ENCODE measurements around the gene PRTN3. TPM values are rescaled to one million over a fixed set of nuclear protein-coding genes. Genes with fewer than 3 reads are reported as not detected.
A peak's percentile ranks its signal among the peaks of the same experiment; 100 is the strongest.

The PRTN3 gene
- total and polyA plus RNA-seq, 12 donors, result 0.20 to 0.40 (median 0.33) TPM; not detected in 8

DNA sequence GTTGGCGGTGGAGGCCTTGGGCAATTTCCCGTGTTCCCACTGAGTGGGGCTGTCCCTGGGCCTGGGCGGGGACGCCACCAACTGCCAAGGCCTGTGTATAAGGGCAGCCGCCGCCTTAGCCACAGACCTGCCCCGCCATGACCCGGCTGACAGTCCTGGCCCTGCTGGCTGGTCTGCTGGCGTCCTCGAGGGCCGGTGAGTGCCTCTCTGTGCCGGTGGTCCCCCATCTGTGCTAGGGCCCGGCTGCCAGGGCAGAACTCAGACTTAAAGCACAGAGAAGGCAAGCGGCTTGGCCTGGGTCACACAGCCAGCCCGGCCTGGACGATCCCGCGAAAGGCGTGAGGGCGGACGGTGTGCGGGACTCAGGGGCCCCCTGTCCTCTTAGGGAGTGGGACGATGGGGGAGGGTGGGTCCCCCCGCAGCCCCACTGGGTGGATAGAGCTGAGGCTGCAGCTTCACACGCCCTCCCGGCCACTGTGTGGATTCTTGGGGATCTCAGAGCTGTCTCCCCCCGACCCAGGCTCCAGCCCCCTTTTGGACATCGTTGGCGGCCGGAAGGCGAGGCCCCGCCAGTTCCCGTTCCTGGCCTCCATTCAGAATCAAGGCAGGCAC is 13.0 kb upstream of the PRTN3 start, which contains the start of gene AZU1:
Gene AZU1 (plus strand): TSS at position 128 of the 612 bp plus-strand sequence. CDS start 10 bp downstream, at position 138.
- WGBS, 4 donors, result 43 to 64% (median 59%) methylated on average over 4 to 33 of the region's 33 CpGs
- Histone ChIP-seq H3K36me3 (replicated peaks in 1 of 2) (no peaks in the 10 kb centered on the region), H3K9me3 (replicated peaks in 1 of 3) (no peaks in the 10 kb centered on the region), H3K27ac (no peak within 1 kb of the TSS), H3K4me3 (no peak within 1 kb of the TSS), H3K27me3 (peaks cover 12% of the 10 kb centered on the region), H3K4me1 (replicated peaks in 1 of 2) (no peaks in the 10 kb centered on the region)
- peak in 2 of 7 donors; percentile 46 to 62 for DNase-seq
- intact Hi-C loops (cut with DNase I), result no loop called here
- TF ChIP-seq, protein P1, sequence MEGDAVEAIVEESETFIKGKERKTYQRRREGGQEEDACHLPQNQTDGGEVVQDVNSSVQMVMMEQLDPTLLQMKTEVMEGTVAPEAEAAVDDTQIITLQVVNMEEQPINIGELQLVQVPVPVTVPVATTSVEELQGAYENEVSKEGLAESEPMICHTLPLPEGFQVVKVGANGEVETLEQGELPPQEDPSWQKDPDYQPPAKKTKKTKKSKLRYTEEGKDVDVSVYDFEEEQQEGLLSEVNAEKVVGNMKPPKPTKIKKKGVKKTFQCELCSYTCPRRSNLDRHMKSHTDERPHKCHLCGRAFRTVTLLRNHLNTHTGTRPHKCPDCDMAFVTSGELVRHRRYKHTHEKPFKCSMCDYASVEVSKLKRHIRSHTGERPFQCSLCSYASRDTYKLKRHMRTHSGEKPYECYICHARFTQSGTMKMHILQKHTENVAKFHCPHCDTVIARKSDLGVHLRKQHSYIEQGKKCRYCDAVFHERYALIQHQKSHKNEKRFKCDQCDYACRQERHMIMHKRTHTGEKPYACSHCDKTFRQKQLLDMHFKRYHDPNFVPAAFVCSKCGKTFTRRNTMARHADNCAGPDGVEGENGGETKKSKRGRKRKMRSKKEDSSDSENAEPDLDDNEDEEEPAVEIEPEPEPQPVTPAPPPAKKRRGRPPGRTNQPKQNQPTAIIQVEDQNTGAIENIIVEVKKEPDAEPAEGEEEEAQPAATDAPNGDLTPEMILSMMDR (IDR thresholded peaks at IDR 0.05), result no peak
- no peak for TF ChIP-seq POLR2A (IDR thresholded peaks at IDR 0.05)

- no peaks in the 10 kb centered on the region for H3K4me1 ChIP-seq (replicated peaks in 1 of 2)
- no peaks in the 10 kb centered on the region for H3K36me3 ChIP-seq (replicated peaks in 1 of 2)
- 66 to 79% (median 76%) methylated on average over 13 to 18 of the region's 18 CpGs for WGBS, 4 donors
- H3K9me3 ChIP-seq (replicated peaks in 1 of 3), result no peaks in the 10 kb centered on the region
- H3K27me3 ChIP-seq, result peaks cover 6% of the 10 kb centered on the region
- TF ChIP-seq, protein P1 (IDR thresholded peaks at IDR 0.05), result no peak
- no peak for TF ChIP-seq POLR2A (IDR thresholded peaks at IDR 0.05)
- intact Hi-C loops (cut with DNase I), result no loop called here
- H3K27ac ChIP-seq, result no peak overlapping the region
- no peak overlapping the region for H3K4me3 ChIP-seq
- DNase-seq, result no peak
Observed at GRCh38 chr19:829129-829758, 11.6 kb upstream of the PRTN3 start.

- Histone ChIP-seq H3K36me3 (replicated peaks in 1 of 2) (no peaks in the 10 kb centered on the region), H3K4me3 (no peak overlapping the region), H3K9me3 (replicated peaks in 1 of 3) (no peaks in the 10 kb centered on the region), H3K27me3 (peaks cover 6% of the 10 kb centered on the region), H3K27ac (no peak overlapping the region), H3K4me1 (replicated peaks in 1 of 2) (no peaks in the 10 kb centered on the region)
- DNase-seq, result no peak
- TF ChIP-seq, protein P1 (IDR thresholded peaks at IDR 0.05), result no peak
- TF ChIP-seq POLR2A (IDR thresholded peaks at IDR 0.05), result no peak
- intact Hi-C loops (cut with DNase I), result no loop called here
- 55 to 80% (median 67%) methylated on average over 8 to 38 of the region's 38 CpGs for WGBS, 4 donors
Observed at GRCh38 chr19:831407-832369, 9.1 kb upstream of the PRTN3 start.

DNA sequence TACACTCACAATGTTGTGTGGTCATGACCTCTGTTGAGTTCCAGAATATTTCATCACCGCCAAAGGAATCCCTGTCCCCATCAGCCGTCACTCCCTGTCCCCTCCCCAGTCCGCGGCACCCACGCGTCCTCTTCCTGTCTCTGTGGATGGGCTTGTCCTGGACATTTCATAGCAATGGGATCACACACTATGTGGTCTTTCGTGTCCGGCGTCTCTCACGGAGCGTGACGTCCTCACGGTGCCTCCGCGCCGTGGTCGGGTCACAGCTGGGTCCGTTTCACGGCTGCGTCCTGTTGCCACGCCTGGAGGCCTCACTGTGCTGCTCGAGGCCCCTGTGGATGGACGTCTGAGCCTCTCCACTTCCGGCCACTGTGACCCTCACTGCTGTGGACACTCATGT is 6.6 kb upstream of the PRTN3 start:
- TF ChIP-seq, protein P1 (IDR thresholded peaks at IDR 0.05), result no peak
- no peak for TF ChIP-seq POLR2A (IDR thresholded peaks at IDR 0.05)
- no peaks in the 10 kb centered on the region for H3K9me3 ChIP-seq (replicated peaks in 1 of 3)
- H3K36me3 ChIP-seq (replicated peaks in 1 of 2), result no peaks in the 10 kb centered on the region
- no peak overlapping the region for H3K4me3 ChIP-seq
- intact Hi-C loops (cut with DNase I), result no loop called here
- WGBS, 4 donors, result 66 to 79% (median 70%) methylated on average over 23 to 24 of the region's 24 CpGs
- no peak overlapping the region for H3K27ac ChIP-seq
- H3K4me1 ChIP-seq (replicated peaks in 1 of 2), result no peaks in the 10 kb centered on the region
- no peak for DNase-seq
- no peaks in the 10 kb centered on the region for H3K27me3 ChIP-seq

Measured in adrenal gland (tissue), 12 donors.